GM12878 (cell line): ENCODE data around the gene PRR5. TPM values are rescaled to one million over a fixed set of nuclear protein-coding genes. Genes with fewer than 3 reads are reported as not detected.

Experiments
- ATAC-seq: fragments of 200-7000 bp; cut with Tn5 transposase; 3 replicates; pipeline ENCODE4 v1.9.1; 2020; ENCODE audit warnings: mild to moderate bottlenecking, moderate library complexity
- BruUV-seq: library from RNA; stranded (reverse); fragments of 400-500 nt; replicated peaks from 2 replicates; lab custom pipeline; 2021; lab: Mats Ljungman, UMichigan
- CTCF ChIA-PET: fragments of 300-600 bp; sonication (Branson Sonifier 250); formaldehyde crosslinking; extraction: SDS; loops from one replicate; lab custom pipeline; 2021; ENCODE audit warnings: inconsistent platforms; lab: Yijun Ruan, JAX
- POLR2A ChIA-PET: fragments of 350-600 bp; formaldehyde crosslinking; extraction: SDS; loops from one replicate; lab custom pipeline; 2021; ENCODE audit warnings: inconsistent platforms; lab: Charles Lee
- RAD21 ChIA-PET: fragments of 300-600 bp; sonication (Branson Sonifier 250); formaldehyde crosslinking; loops from one replicate; lab custom pipeline; 2023; ENCODE audit warnings: antibody characterized with exemption; ENCODE audit not compliant: unreplicated experiment; lab: Charles Lee
- SMC1A ChIA-PET: fragments of 300-600 bp; sonication (Branson Sonifier 250); formaldehyde crosslinking; loops from one replicate; lab custom pipeline; 2023; ENCODE audit not compliant: unreplicated experiment, uncharacterized antibody; lab: Charles Lee
- DNase-seq: peaks from one replicate; pipeline ENCODE4 v3.0.0-alpha.2; 2011; ENCODE audit warnings: low read depth, low spot score
- FAIRE-seq: peaks from 3 replicates; lab custom pipeline; 2011; peaks lifted over from hg19 to GRCh38; lab: Jason Lieb, UNC
- H2AFZ ChIP-seq: 2 replicates; pipeline ENCODE4 v1.6.0; 2011; ENCODE audit warnings: low read depth, low read length, control low read depth; ENCODE audit not compliant: control insufficient read depth
- H3K27ac ChIP-seq: 2 replicates; pipeline ENCODE4 v1.5.1; 2011; ENCODE audit warnings: control low read depth; ENCODE audit not compliant: control insufficient read depth, insufficient read depth
- H3K27me3 ChIP-seq, 2 experiments: replicated peaks in 1 of 2; 2 replicates each; pipeline versions ENCODE4 v1.6.0 to v1.6.1; 2011; ENCODE audit warnings: low read length in 1 of 2; ENCODE audit not compliant: control insufficient read depth in 2 of 2, insufficient read depth in 2 of 2
- H3K36me3 ChIP-seq, 2 experiments: 2 replicates each; pipeline ENCODE4 v1.5.1; 2011; ENCODE audit warnings: low read length in 1 of 2; ENCODE audit not compliant: control insufficient read depth in 2 of 2, insufficient read depth in 2 of 2
- H3K4me1 ChIP-seq: 2 replicates; pipeline ENCODE4 v1.6.1; 2011; ENCODE audit warnings: mild to moderate bottlenecking, low read length, moderate library complexity, mixed read lengths; ENCODE audit not compliant: control insufficient read depth, insufficient read depth
- H3K4me2 ChIP-seq: 2 replicates; pipeline ENCODE4 v1.6.0; 2011; ENCODE audit warnings: control low read depth; ENCODE audit not compliant: control insufficient read depth, insufficient read depth
- H3K4me3 ChIP-seq: fragments of 200-600 bp; sonication (generic); 2 replicates; pipeline ENCODE4 v1.5.1; 2016
- H3K79me2 ChIP-seq: 2 replicates; pipeline ENCODE4 v1.6.0; 2011; ENCODE audit warnings: low read length; ENCODE audit not compliant: control insufficient read depth, insufficient read depth
- H3K9ac ChIP-seq: 2 replicates; pipeline ENCODE4 v1.8.0; 2011; ENCODE audit warnings: low read length, control low read depth, mixed read lengths; ENCODE audit not compliant: control insufficient read depth, insufficient read depth
- H3K9me3 ChIP-seq: replicated peaks from 3 replicates; pipeline ENCODE4 v1.5.1; 2011; ENCODE audit warnings: mild to moderate bottlenecking, low read length; ENCODE audit not compliant: control insufficient read depth, insufficient read depth
- H4K20me1 ChIP-seq: 2 replicates; pipeline ENCODE4 v1.6.0; 2011; ENCODE audit not compliant: control insufficient read depth, insufficient read depth
- CREM ChIP-seq: IDR thresholded peaks from 2 replicates; pipeline ENCODE4 v1.6.1; 2014; ENCODE audit warnings: antibody characterized with exemption, low read depth
- ELK1 ChIP-seq: IDR thresholded peaks from 2 replicates; pipeline ENCODE4 v1.6.1; 2012; ENCODE audit warnings: low read depth, low read length, improper control_type of control experiment
- NFYA ChIP-seq: IDR thresholded peaks from 2 replicates; pipeline ENCODE4 v1.6.1; 2011; ENCODE audit warnings: low read depth, mild to moderate bottlenecking, low read length, improper control_type of control experiment, borderline replicate concordance
- PML ChIP-seq: IDR thresholded peaks from 2 replicates; pipeline ENCODE4 v1.6.1; 2012; ENCODE audit warnings: low read length, inconsistent platforms
- POLR2A ChIP-seq: IDR thresholded peaks from 2 replicates; pipeline ENCODE4 v1.6.1; 2011; ENCODE audit warnings: low read depth, mild to moderate bottlenecking, low read length
- PRDM15 ChIP-seq: fragments of 450-650 bp; formaldehyde crosslinking; IDR thresholded peaks from 2 replicates; pipeline ENCODE4 v1.4.0; 2020; ENCODE audit warnings: mild to moderate bottlenecking, moderate library complexity
- RUNX3 ChIP-seq: IDR thresholded peaks from 2 replicates; pipeline ENCODE4 v1.6.1; 2012; ENCODE audit warnings: low read length, inconsistent platforms
- SIX5 ChIP-seq: IDR thresholded peaks from 2 replicates; pipeline ENCODE4 v1.6.1; 2011; ENCODE audit warnings: mild to moderate bottlenecking, low read depth, low read length, moderate library complexity; ENCODE audit not compliant: severe bottlenecking
- SMAD1 ChIP-seq: fragments of 450-650 bp; IDR thresholded peaks from 2 replicates; pipeline ENCODE4 v1.6.1; 2018; ENCODE audit warnings: mild to moderate bottlenecking, low read depth; ENCODE audit not compliant: partially characterized antibody
- SRF ChIP-seq, 2 experiments: IDR thresholded peaks; 2 replicates each; pipeline ENCODE4 v1.6.1; 2011; ENCODE audit warnings: low read depth in 2 of 2, low read length in 2 of 2, mild to moderate bottlenecking in 1 of 2, moderate library complexity in 1 of 2
- SUZ12 ChIP-seq: fragments of 200-600 bp; sonication (generic); IDR thresholded peaks from one replicate; pipeline ENCODE4 v1.6.1; 2018; ENCODE audit warnings: antibody characterized with exemption, mild to moderate bottlenecking; ENCODE audit not compliant: unreplicated experiment
- USF1 ChIP-seq: IDR thresholded peaks from 2 replicates; pipeline ENCODE4 v1.6.1; 2011; ENCODE audit warnings: borderline replicate concordance, low read depth, mild to moderate bottlenecking, moderate library complexity, mixed read lengths, low read length; ENCODE audit not compliant: insufficient read depth; ENCODE audit errors: extremely low read length
- ZNF687 ChIP-seq: fragments of 450-650 bp; IDR thresholded peaks from 2 replicates; pipeline ENCODE4 v1.6.1; 2017; ENCODE audit warnings: mild to moderate bottlenecking, moderate library complexity
- ZSCAN29 ChIP-seq: fragments of 450-650 bp; IDR thresholded peaks from 2 replicates; pipeline ENCODE4 v1.6.1; 2017; ENCODE audit warnings: mild to moderate bottlenecking, moderate library complexity
- WGBS: methylation state at CpG from one replicate; pipeline ENCODE4 v1.1.6; 2016; ENCODE audit warnings: low lambda C conversion rate; ENCODE audit not compliant: insufficient replicate concordance, insufficient coverage; ENCODE audit errors: missing lambda C conversion rate; 5-methylcytosine and 5-hydroxymethylcytosine counted together
- in situ Hi-C: fragments of 300-500 bp; cut with MboI; formaldehyde crosslinking; loops from 9 replicates; pipeline ENCODE4 v1.14.3; 2018; ENCODE audit warnings: mixed read lengths
- intact Hi-C: fragments of 100-400 bp; cut with micrococcal nuclease; formaldehyde crosslinking; loops from one replicate; pipeline ENCODE4 v1.14.2; 2022; ENCODE audit not compliant: unreplicated experiment
- polyA plus RNA-seq, 11 experiments: library from polyadenylated mRNA; depleted of rRNA in 4 of 11; unstranded in 6 of 11; stranded (reverse) in 5 of 11; fragments of >200 nt; fragmentation: Nextera tagmentation in 4 of 11; fragmentation: Illumina TruSeq in 1 of 11; extraction: Ambion mirVana in 4 of 11; extraction: Trizol in 1 of 11; gene quantifications; 1 replicate in 1 of 11; 2 replicates in 10 of 11; pipeline versions ENCODE4 v1.2.1 to v1.2.3, GENCODE V29; 2011 to 2016; ENCODE audit warnings: inconsistent platforms in 2 of 11, missing spikeins in 2 of 11, low read depth in 1 of 11
- total RNA-seq, 4 experiments: library from RNA; depleted of rRNA in 3 of 4; stranded (reverse); fragments of >200 nt in 3 of 4; fragmentation: Illumina TruSeq in 1 of 4; extraction: Trizol in 1 of 4; gene quantifications; 2 replicates each; pipeline versions ENCODE4 v1.2.1 to v1.2.3, GENCODE V29; 2013 to 2021

PRR5 gene
- total and polyA plus RNA-seq, 10 of the 15 experiments (the other 5 are each of a cell fraction or from before 2014, with no cell fraction given), result 0.03 to 9.4 (median 1.5) TPM

- Histone ChIP-seq H3K9ac (no peak overlapping the region), H2AFZ (no peak overlapping the region), H3K36me3 (no peaks in the 10 kb centered on the region; a peak in 1 of 4 replicates), H4K20me1 (no peaks in the 10 kb centered on the region), H3K27me3 (no peaks in the 10 kb centered on the region), H3K79me2 (no peaks in the 10 kb centered on the region), H3K4me3 (no peak overlapping the region), H3K27ac (no peak overlapping the region), H3K4me2 (no peak overlapping the region), H3K9me3 (no peaks in the 10 kb centered on the region), H3K4me1 (no peaks in the 10 kb centered on the region)
- in situ Hi-C loops, result no loop called here
- SMC1A ChIA-PET, result no interaction called here
- DNase-seq (no peak), FAIRE-seq (no peak)
- WGBS, result 72% methylated on average over 21 of the region's 21 CpGs
- POLR2A ChIA-PET, result no interaction called here
- no peak for TF ChIP-seq NFYA
- no peak for TF ChIP-seq SRF (IDR thresholded peaks at IDR 0.05; ENCODE audit: low read depth in 2 of 2, low read length in 2 of 2)
- no peak for TF ChIP-seq USF1
- TF ChIP-seq RUNX3, result no peak
- TF ChIP-seq SUZ12, result no peak
- TF ChIP-seq SMAD1, result no peak
- no peak for TF ChIP-seq ELK1
- no peak for TF ChIP-seq PML
- TF ChIP-seq ZSCAN29, result no peak
- TF ChIP-seq POLR2A, result no peak
- no peak for TF ChIP-seq CREM
- TF ChIP-seq ZNF687, result no peak
- TF ChIP-seq PRDM15, result no peak
- TF ChIP-seq SIX5, result no peak
- TF ChIP-seq, all 136 proteins: peak for 0
- no peak for ATAC-seq
- intact Hi-C loops, result no loop called here
- ChIA-PET CTCF (interaction anchor here (1.0 kb wide), 1 partner anchor 47 kb away, joined by 3 read pairs; no protein-coding TSS in a partner anchor), RAD21 (interaction anchor here (1.2 kb wide), 1 partner anchor 33 kb away, joined by 3 read pairs; no protein-coding TSS in a partner anchor)
- BruUV-seq, result no TSS peak
Measured at GRCh38 chr22:44732017-44732561, 30.1 kb downstream of the PRR5 start.
